NCI-H128 (cell line): Measurements from ENCODE around the gene UFD1.

Experiments used
- DNase-seq: peaks from one replicate; lab custom pipeline; 2025; ENCODE audit not compliant: unreplicated experiment; lab: John Stamatoyannopoulos, UW

The UFD1 gene

GRCh38 chr22:19400881-19401280, 78.1 kb downstream of the UFD1 start:
- DNase-seq, result no peak
